SK-N-SH (cell line): ENCODE results near the gene INHBB.

ENCODE experiments used
- CHD2 ChIP-seq: fragments of 150-350 bp; IDR thresholded peaks from 2 replicates; pipeline ENCODE4 v1.6.1; 2018; ENCODE audit warnings: low read length; ENCODE audit not compliant: partially characterized antibody
- CTCF ChIP-seq: fragments of 200-600 bp; sonication (generic); IDR thresholded peaks from 2 replicates; pipeline ENCODE4 v1.6.1; 2017; ENCODE audit warnings: antibody characterized with exemption, mild to moderate bottlenecking, moderate library complexity
- TF ChIP-seq, protein P1 (sequence below): IDR thresholded peaks from 2 replicates; pipeline ENCODE4 v1.4.0; 2012; ENCODE audit warnings: low read depth

DNA sequence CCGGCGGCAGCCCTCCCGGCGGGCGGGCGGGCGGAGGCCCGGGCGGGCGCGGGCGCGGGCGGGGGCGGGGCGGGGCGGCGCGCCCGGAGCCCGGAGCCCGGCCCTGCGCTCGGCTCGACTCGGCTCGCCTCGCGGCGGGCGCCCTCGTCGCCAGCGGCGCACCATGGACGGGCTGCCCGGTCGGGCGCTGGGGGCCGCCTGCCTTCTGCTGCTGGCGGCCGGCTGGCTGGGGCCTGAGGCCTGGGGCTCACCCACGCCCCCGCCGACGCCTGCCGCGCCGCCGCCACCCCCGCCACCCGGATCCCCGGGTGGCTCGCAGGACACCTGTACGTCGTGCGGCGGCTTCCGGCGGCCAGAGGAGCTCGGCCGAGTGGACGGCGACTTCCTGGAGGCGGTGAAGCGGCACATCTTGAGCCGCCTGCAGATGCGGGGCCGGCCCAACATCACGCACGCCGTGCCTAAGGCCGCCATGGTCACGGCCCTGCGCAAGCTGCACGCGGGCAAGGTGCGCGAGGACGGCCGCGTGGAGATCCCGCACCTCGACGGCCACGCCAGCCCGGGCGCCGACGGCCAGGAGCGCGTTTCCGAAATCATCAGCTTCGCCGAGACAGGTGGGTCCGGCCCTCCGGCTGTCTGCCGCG, at the start of gene INHBB:
- TF ChIP-seq CTCF (no peak), CHD2 (no peak)
- TF ChIP-seq, protein P1, sequence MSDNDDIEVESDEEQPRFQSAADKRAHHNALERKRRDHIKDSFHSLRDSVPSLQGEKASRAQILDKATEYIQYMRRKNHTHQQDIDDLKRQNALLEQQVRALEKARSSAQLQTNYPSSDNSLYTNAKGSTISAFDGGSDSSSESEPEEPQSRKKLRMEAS: no peak
